Camera-type eye (tissue), 1 donor: Measurements from ENCODE around the gene LRP1B. TPM values are rescaled to one million over a fixed set of nuclear protein-coding genes. Genes with fewer than 3 reads are reported as not detected.

Source experiments
- total RNA-seq: library from RNA; depleted of rRNA; stranded (reverse); fragments of >200 nt; gene quantifications from one replicate; pipeline ENCODE4 v1.2.3, GENCODE V29; 2014

Gene LRP1B
- 9.5 TPM for total RNA-seq

GRCh38 chr2:142131010-142131669 lies at the start of gene LRP1B:
Gene LRP1B, minus strand, starts transcription at chr2:142131016. Its CDS starts 287 bp downstream, at chr2:142130729.

